NCI-H774 (cell line): Measurements from ENCODE around the gene KLHL1.

ENCODE experiments used
- DNase-seq: peaks from one replicate; lab custom pipeline; 2025; lab: John Stamatoyannopoulos, UW

Gene KLHL1

DNA sequence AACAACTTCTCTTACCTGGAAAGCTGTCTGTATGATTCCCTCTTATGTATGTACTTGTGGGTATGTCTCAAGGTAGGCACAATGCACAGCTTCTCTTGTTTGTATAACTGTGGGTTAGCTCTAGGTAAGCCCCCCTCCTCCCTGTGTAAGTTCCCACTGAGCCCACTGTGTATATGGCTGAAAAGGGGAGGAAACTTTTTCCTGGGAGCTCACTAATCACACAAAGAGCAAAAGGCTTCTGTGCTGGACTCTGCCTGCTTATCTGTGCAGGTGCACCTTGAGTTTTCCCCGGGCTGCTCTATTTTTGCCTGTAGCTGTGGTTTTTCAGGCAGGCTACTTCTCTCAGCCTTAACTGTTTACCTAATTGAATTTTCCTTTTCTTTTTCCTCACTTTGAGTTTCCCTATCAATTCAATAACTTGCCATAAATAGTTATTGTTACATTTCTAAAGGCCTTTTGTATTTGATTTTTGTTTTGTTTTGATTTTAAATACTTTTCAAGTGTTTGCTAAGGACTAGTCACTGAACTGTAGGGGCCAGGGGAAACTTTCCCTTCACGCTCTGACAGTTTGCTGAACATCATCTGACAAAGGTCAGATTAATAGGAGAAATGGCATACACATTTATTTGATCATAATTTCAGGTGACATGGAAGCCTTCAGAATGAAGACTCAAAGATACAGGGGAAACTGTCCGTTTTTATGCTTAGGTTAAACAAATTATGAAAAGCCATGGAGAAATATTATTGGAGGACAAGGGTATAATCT is 424.1 kb downstream of the KLHL1 start:
- no peak for DNase-seq

GRCh38 chr13:69681722-69682121 is 426.5 kb downstream of the KLHL1 start:
- DNase-seq, result no peak

DNA sequence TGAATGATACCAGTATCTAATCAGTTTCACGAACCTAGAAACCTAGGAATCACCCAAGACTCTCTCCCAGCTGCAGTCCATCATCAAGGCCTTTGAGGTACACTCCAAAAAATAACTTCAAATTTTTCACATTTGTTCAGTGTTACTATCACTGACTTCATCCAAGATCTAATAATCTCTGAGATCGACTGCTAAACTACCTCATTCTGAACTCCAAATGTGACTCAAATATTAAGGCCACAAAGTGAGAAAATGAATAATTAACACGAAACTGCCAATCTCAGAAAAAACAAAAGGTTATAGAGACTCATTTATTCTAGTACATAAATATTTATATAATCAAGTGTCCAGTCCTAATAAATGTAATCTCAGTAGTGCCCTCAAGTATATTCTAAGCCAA is 430.9 kb downstream of the KLHL1 start:
- no peak for DNase-seq

GRCh38 chr13:69676286-69676685 is 432.0 kb downstream of the KLHL1 start:
- DNase-seq, result no peak

DNA sequence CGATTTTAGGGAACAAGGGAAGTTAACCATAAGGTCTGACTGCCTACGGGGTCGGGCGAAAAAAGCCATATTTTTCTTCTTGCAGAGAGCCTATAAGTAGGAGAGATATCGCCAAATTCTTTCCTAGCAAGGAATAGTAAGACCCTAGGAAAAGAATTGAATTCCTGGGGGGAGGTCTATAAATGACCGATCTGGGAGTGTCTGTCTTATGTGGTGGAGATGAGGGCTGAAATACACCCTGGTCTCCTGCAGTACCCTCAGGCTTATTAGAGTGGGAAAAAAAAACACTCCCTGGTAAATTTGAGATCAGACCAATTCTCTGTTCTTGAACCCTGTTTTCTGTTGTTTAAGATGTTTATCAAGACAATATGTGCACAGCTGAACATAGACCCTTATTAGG is 448.1 kb downstream of the KLHL1 start:
- no peak for DNase-seq

GRCh38 chr13:69657676-69658075 is 450.6 kb downstream of the KLHL1 start:
- no peak for DNase-seq

DNA sequence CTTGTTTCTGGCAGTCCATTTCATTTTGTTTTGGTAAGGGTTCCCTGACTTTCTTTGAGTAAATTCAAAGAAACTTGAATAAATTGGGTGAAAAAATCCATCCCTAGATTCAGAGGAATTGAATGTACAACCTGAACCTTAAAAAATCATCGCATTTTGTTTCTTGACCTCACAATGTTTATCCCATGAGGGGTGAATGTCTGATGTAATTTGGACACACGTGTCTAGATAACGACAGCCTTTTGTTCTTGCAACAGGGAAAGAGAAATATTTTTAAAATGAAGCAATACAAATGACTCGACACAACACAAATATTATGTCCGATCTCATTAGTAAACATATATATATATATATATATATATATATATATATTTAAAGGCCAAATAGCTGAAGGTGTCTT is 453.9 kb downstream of the KLHL1 start:
- no peak for DNase-seq
